Body of pancreas (tissue), 4 donors: ENCODE results near the gene PLCB1. TPM values are rescaled to one million over a fixed set of nuclear protein-coding genes. Genes with fewer than 3 reads are reported as not detected.

Experiments used
- ATAC-seq: fragments of 150-250 bp; one replicate; pipeline ENCODE4 v1.9.1; 2016
- DNase-seq, 4 donors: peaks; one replicate each; pipeline ENCODE4 v3.0.0-alpha.2; 2019
- H3K27ac ChIP-seq, 4 donors: fragments of 200-600 bp; sonication (generic); 1 replicate in 3 of 4; 2 replicates in 1 of 4; pipeline versions ENCODE4 v1.5.1 to v1.6.1; 2016 to 2019; ENCODE audit warnings: mild to moderate bottlenecking in 1 of 4, mixed read lengths in 1 of 4, moderate library complexity in 1 of 4
- H3K27me3 ChIP-seq, 2 donors: fragments of 200-600 bp; sonication (generic); one replicate each; pipeline ENCODE4 v1.6.0; 2016; ENCODE audit warnings: mild to moderate bottlenecking in 1 of 2
- H3K36me3 ChIP-seq, 2 donors: fragments of 200-600 bp; sonication (generic); replicated peaks in 1 of 2; 2 replicates each; pipeline ENCODE4 v1.5.1; 2016; ENCODE audit warnings: low read depth in 2 of 2; ENCODE audit not compliant: insufficient read depth in 1 of 2
- H3K4me1 ChIP-seq: fragments of 200-600 bp; sonication (generic); one replicate; pipeline ENCODE4 v1.6.0; 2016
- H3K4me3 ChIP-seq, 2 donors: fragments of 200-600 bp; sonication (generic); 1 replicate in 1 of 2; 2 replicates in 1 of 2; pipeline ENCODE4 v1.5.1; 2016 to 2019
- H3K9me3 ChIP-seq, 3 donors: fragments of 200-600 bp; sonication (generic); 1 replicate in 2 of 3; 2 replicates in 1 of 3; pipeline ENCODE4 v1.5.1; 2016
- CTCF ChIP-seq, 7 experiments: fragments of 450-650 bp in 4 of 7; fragments of 200-600 bp in 3 of 7; sonication (generic) in 3 of 7; IDR thresholded peaks; one replicate each; pipeline ENCODE4 v1.5.1; 2016 to 2019; ENCODE audit warnings: antibody characterized with exemption in 7 of 7
- POLR2A ChIP-seq, 3 donors: fragments of 450-650 bp; IDR thresholded peaks; one replicate each; pipeline ENCODE4 v1.6.1; 2016; ENCODE audit warnings: antibody characterized with exemption in 3 of 3, mild to moderate bottlenecking in 2 of 3
- WGBS, 2 donors: methylation state at CpG; one replicate each; pipeline ENCODE4 v1.1.5; 2017; 5-methylcytosine and 5-hydroxymethylcytosine counted together
- intact Hi-C: fragments of 100-400 bp; cut with DNase I; formaldehyde crosslinking; loops from one replicate; pipeline ENCODE4 v1.15.1; 2023
- total RNA-seq, 2 donors: library from RNA; depleted of rRNA; stranded (reverse); fragments of >200 nt; gene quantifications; one replicate each; pipeline ENCODE4 v1.1.0, GENCODE V29; 2016

Gene PLCB1
- 10 to 100 TPM; 32.9 to 46.1 TPM for total RNA-seq

- intact Hi-C loops = loop anchor here (10.0 kb wide), 1 partner anchor 253 kb away; no protein-coding TSS in a partner anchor
- H3K27ac ChIP-seq = peak within 1 kb of the TSS; percentile 74 to 87 (median 78)
- DNase-seq (peak; percentile 88 to 91 (median 88)), ATAC-seq (peak; percentile 90)
- TF ChIP-seq CTCF (IDR thresholded peaks at IDR 0.05) (peak; percentile 83 to 96 (median 93)), POLR2A (IDR thresholded peaks at IDR 0.05) (no peak)
- H3K4me1 ChIP-seq = peaks cover 5% of the 10 kb centered on the region
- H3K9me3 ChIP-seq = no peaks in the 10 kb centered on the region
- no peaks in the 10 kb centered on the region for H3K27me3 ChIP-seq
- no peaks in the 10 kb centered on the region for H3K36me3 ChIP-seq
- 1 to 2% methylated on average over 36 to 56 of the region's 65 CpGs for WGBS, 2 donors
- peak within 1 kb of the TSS; percentile 58 to 73 for H3K4me3 ChIP-seq
These were observed at the start of gene PLCB1 for GRCh38 chr20:8131598-8132483. PLCB1 (plus strand) TSS chr20:8132266; CDS start chr20:8132652, 386 bp downstream.

GRCh38 chr20:8082989-8083388, 49.1 kb upstream of the PLCB1 start:
- no peaks in the 10 kb centered on the region for H3K27me3 ChIP-seq
- H3K4me3 ChIP-seq = no peak overlapping the region
- no peaks in the 10 kb centered on the region for H3K9me3 ChIP-seq
- intact Hi-C loops = no loop called here
- no peaks in the 10 kb centered on the region for H3K4me1 ChIP-seq
- no peak for ATAC-seq
- H3K27ac ChIP-seq = no peak overlapping the region
- DNase-seq = no peak
- no peaks in the 10 kb centered on the region for H3K36me3 ChIP-seq
- TF ChIP-seq CTCF (IDR thresholded peaks at IDR 0.05) (no peak), POLR2A (IDR thresholded peaks at IDR 0.05) (no peak)

GRCh38 chr20:8089668-8090067, 42.4 kb upstream of the PLCB1 start:
- ATAC-seq (no peak), DNase-seq (no peak)
- Histone ChIP-seq H3K9me3 (no peaks in the 10 kb centered on the region), H3K36me3 (no peaks in the 10 kb centered on the region), H3K4me3 (no peak overlapping the region), H3K27me3 (no peaks in the 10 kb centered on the region), H3K4me1 (peaks cover 10% of the 10 kb centered on the region), H3K27ac (no peak overlapping the region)
- no peak for TF ChIP-seq POLR2A (IDR thresholded peaks at IDR 0.05)
- TF ChIP-seq CTCF (IDR thresholded peaks at IDR 0.05) = no peak
- 79 to 81% methylated on average over 5 of the region's 5 CpGs for WGBS, 2 donors
- intact Hi-C loops = no loop called here

- 0% methylated on average over 1 of the region's 1 CpG for WGBS, 2 donors
- intact Hi-C loops = no loop called here
- peak; percentile 70 to 84 (median 78) for DNase-seq
- Histone ChIP-seq H3K9me3 (no peaks in the 10 kb centered on the region), H3K36me3 (no peaks in the 10 kb centered on the region), H3K4me1 (peaks cover 22% of the 10 kb centered on the region), H3K27me3 (no peaks in the 10 kb centered on the region), H3K4me3 (no peak overlapping the region), H3K27ac (peak overlapping the region; percentile 53 to 85 (median 74))
- TF ChIP-seq CTCF (IDR thresholded peaks at IDR 0.05) = no peak
- no peak for TF ChIP-seq POLR2A (IDR thresholded peaks at IDR 0.05)
- ATAC-seq = peak; percentile 84
These were observed 37.6 kb upstream of the PLCB1 start for GRCh38 chr20:8094415-8094818.
